Osteoblast (primary cell): ENCODE results near the gene HTR1D. TPM values are rescaled to one million over a fixed set of nuclear protein-coding genes. Genes with fewer than 3 reads are reported as not detected.

Experiments used
- DNase-seq: peaks from one replicate; pipeline ENCODE4 v3.0.0; 2011; ENCODE audit warnings: low spot score, mixed read lengths; ENCODE audit not compliant: insufficient read length; ENCODE audit errors: missing footprints
- H2AFZ ChIP-seq: 2 replicates; pipeline ENCODE4 v1.6.0; 2011; ENCODE audit warnings: mild to moderate bottlenecking, low read length
- H3K27ac ChIP-seq: 2 replicates; pipeline ENCODE4 v1.5.1; 2011; ENCODE audit warnings: mild to moderate bottlenecking, low read depth, low read length, moderate library complexity
- H3K27me3 ChIP-seq: 2 replicates; pipeline ENCODE4 v1.6.0; 2012; ENCODE audit warnings: mild to moderate bottlenecking, control low read depth, inconsistent platforms, low read length, moderate library complexity; ENCODE audit not compliant: insufficient read depth
- H3K36me3 ChIP-seq: 2 replicates; pipeline ENCODE4 v1.5.1; 2011; ENCODE audit warnings: mild to moderate bottlenecking, low read length, control low read depth, moderate library complexity; ENCODE audit not compliant: insufficient read depth
- H3K4me1 ChIP-seq: 2 replicates; pipeline ENCODE4 v1.5.1; 2011; ENCODE audit warnings: mild to moderate bottlenecking, low read length, control low read depth, moderate library complexity; ENCODE audit not compliant: insufficient read depth
- H3K4me2 ChIP-seq: 2 replicates; pipeline ENCODE4 v1.6.0; 2011; ENCODE audit warnings: mild to moderate bottlenecking, low read length; ENCODE audit not compliant: insufficient read depth
- H3K4me3 ChIP-seq: fragments of 200-600 bp; sonication (generic); 3 replicates; pipeline ENCODE4 v1.5.1; 2012; ENCODE audit warnings: mild to moderate bottlenecking, low read length, inconsistent platforms; ENCODE audit not compliant: insufficient read depth
- H3K79me2 ChIP-seq: 2 replicates; pipeline ENCODE4 v1.6.0; 2012; ENCODE audit warnings: mild to moderate bottlenecking, low read length, control low read depth, inconsistent platforms; ENCODE audit not compliant: insufficient read depth
- H3K9me3 ChIP-seq: 2 replicates; pipeline ENCODE4 v1.5.1; 2011; ENCODE audit warnings: low read depth, low read length, control low read depth
- H4K20me1 ChIP-seq: 2 replicates; pipeline ENCODE4 v1.6.0; 2012; ENCODE audit warnings: mild to moderate bottlenecking, low read length, control low read depth; ENCODE audit not compliant: insufficient read depth
- total RNA-seq: library from RNA; depleted of rRNA; stranded (reverse); fragments of >200 nt; gene quantifications from 2 replicates; pipeline ENCODE4 v1.2.3, GENCODE V29; 2012
- TF ChIP-seq, protein P1 (sequence below): IDR thresholded peaks from 2 replicates; pipeline ENCODE4 v1.5.1; 2011; ENCODE audit warnings: mild to moderate bottlenecking, low read depth, low read length, moderate library complexity; ENCODE audit errors: extremely low read depth

HTR1D gene
- total RNA-seq, 1 donor: under 0.01 TPM

DNA sequence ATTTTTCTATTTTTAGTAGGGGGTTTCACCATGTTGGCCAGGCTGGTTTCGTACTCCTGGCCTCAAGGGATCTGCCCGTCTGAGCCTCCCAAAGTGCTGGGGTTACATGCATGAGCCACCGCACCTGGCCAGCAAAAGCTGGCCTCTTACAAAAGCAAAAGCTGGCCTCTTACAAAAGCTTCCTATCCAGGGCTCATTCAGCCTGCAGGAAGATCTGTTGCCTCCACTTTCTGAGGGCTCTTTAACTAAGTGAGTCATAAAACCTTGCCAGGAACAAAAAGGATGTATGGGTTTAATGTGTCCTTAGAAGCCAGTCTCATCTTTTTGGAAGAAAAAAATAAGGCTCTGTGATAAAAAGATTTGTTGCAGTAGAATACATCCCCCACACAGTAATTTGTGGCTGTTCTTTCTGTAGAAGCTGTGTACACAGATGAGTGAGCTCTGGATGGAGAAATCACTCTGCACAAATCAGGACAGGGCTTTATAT is 15.0 kb downstream of the HTR1D start:
- H3K79me2 ChIP-seq: no peaks in the 10 kb centered on the region
- TF ChIP-seq, protein P1, sequence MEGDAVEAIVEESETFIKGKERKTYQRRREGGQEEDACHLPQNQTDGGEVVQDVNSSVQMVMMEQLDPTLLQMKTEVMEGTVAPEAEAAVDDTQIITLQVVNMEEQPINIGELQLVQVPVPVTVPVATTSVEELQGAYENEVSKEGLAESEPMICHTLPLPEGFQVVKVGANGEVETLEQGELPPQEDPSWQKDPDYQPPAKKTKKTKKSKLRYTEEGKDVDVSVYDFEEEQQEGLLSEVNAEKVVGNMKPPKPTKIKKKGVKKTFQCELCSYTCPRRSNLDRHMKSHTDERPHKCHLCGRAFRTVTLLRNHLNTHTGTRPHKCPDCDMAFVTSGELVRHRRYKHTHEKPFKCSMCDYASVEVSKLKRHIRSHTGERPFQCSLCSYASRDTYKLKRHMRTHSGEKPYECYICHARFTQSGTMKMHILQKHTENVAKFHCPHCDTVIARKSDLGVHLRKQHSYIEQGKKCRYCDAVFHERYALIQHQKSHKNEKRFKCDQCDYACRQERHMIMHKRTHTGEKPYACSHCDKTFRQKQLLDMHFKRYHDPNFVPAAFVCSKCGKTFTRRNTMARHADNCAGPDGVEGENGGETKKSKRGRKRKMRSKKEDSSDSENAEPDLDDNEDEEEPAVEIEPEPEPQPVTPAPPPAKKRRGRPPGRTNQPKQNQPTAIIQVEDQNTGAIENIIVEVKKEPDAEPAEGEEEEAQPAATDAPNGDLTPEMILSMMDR: no peak
- DNase-seq: peak; percentile 87
- H3K36me3 ChIP-seq: no peaks in the 10 kb centered on the region
- H3K9me3 ChIP-seq: no peaks in the 10 kb centered on the region
- H3K4me3 ChIP-seq: no peak overlapping the region
- H2AFZ ChIP-seq: no peak overlapping the region
- no peaks in the 10 kb centered on the region for H3K27me3 ChIP-seq
- no peaks in the 10 kb centered on the region for H4K20me1 ChIP-seq
- H3K4me2 ChIP-seq: no peak overlapping the region
- H3K4me1 ChIP-seq: peaks cover 25% of the 10 kb centered on the region
- H3K27ac ChIP-seq: no peak overlapping the region

DNA sequence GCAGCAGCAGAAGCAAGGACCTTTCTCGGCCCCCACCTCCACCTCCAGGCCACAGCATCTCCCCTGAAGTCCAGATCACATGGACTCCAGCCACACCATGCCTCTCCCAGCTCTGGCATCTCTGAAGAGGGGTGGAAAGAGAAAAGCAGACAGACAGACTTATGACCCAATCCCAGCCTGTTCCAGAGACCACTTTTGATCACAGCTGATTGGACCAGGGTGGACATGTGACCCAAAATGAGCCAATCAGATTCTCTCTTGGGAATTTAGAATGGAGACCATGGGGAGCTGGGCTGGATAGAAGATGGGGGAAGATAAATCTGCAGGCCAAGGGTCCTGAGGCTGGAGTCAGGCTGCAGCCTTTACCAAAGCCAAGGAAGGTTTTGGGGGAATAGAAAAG is 16.4 kb downstream of the HTR1D start:
- Histone ChIP-seq H3K36me3 (no peaks in the 10 kb centered on the region), H4K20me1 (no peaks in the 10 kb centered on the region), H3K9me3 (no peaks in the 10 kb centered on the region), H3K4me1 (peaks cover 39% of the 10 kb centered on the region), H3K27ac (no peak overlapping the region), H2AFZ (no peak overlapping the region), H3K4me2 (no peak overlapping the region), H3K4me3 (no peak overlapping the region), H3K79me2 (no peaks in the 10 kb centered on the region), H3K27me3 (no peaks in the 10 kb centered on the region)
- no peak for DNase-seq
- TF ChIP-seq, protein P1: no peak

DNA sequence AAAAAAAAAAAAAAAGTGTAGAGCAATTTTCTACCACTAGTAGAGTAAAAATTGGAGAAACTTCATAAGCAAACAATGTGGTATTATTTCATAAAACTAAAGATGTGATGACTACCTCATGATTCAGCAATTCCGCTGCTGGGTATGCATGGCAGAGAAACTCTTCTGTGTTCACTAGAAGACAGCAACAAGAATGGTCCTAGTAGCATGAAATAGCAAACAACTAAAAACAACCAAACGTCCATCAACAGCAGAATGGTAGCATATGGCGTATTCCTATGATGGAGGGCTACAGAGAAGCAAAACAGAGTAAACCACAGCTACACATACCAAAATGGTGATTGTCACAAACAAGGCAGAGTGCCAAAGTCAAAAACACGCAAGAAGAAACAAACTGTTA is 18.9 kb downstream of the HTR1D start:
- H3K4me1 ChIP-seq: peaks cover 62% of the 10 kb centered on the region
- H3K36me3 ChIP-seq: no peaks in the 10 kb centered on the region
- no peaks in the 10 kb centered on the region for H4K20me1 ChIP-seq
- H3K9me3 ChIP-seq: no peaks in the 10 kb centered on the region
- H3K27ac ChIP-seq: peak overlapping the region; percentile 100
- peak; percentile 71 for DNase-seq
- TF ChIP-seq, protein P1: peak; percentile 12
- H3K27me3 ChIP-seq: no peaks in the 10 kb centered on the region
- H3K79me2 ChIP-seq: no peaks in the 10 kb centered on the region
- H2AFZ ChIP-seq: peak overlapping the region; percentile 35
- H3K4me2 ChIP-seq: peak overlapping the region; percentile 51
- H3K4me3 ChIP-seq: no peak overlapping the region

DNA sequence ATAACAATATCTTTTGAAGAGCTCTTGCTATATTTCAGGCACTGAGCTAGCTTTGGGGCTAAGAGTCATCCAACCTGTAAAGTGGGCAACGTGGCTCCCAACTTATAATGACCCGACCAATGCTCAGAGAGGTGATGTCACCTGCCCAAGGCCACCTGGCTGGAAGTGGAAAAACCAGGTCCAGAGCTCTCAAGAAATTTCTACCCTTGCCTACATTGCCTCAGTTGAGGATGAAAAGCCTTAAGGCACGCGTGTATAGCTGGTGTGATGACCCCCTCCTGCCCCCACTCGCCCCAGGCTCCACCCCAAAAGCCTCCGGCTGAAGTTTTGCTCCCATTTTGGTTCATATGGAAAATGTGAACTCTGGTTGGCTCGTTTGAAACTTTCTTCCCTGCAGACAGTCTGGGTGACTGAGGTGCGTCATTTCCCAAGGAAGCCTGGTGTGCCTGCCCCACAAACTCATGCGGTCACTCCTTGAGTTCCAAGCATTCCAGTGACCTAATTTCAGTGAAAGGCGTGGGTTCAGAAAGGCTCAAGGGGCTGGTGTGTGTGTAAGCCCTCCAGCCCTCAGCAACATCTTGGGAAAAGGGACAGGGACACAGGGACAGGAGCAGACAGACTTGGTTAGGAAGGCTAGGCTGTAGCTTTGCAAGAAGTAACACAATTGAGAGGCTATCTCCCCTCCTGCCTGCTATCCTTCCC is 20.5 kb downstream of the HTR1D start:
- H3K4me2 ChIP-seq: peak overlapping the region; percentile 81
- TF ChIP-seq, protein P1: no peak
- H3K27me3 ChIP-seq: no peaks in the 10 kb centered on the region
- no peak overlapping the region for H2AFZ ChIP-seq
- H3K4me3 ChIP-seq: peak overlapping the region; percentile 12
- peak; percentile 93 for DNase-seq
- H3K79me2 ChIP-seq: no peaks in the 10 kb centered on the region
- H3K9me3 ChIP-seq: no peaks in the 10 kb centered on the region
- no peaks in the 10 kb centered on the region for H3K36me3 ChIP-seq
- H3K4me1 ChIP-seq: peaks cover 53% of the 10 kb centered on the region
- no peaks in the 10 kb centered on the region for H4K20me1 ChIP-seq
- peak overlapping the region; percentile 100 for H3K27ac ChIP-seq
